ENCODE data around the gene AFAP1L2.
"Not testable (repeated sequence)": the region's sequence is repeated elsewhere in the genome, so short reads cannot be mapped to it uniquely, and the experiment has no call there.

AFAP1L2 gene

GRCh38 chr10:114349522-114350215, 54.6 kb downstream of the AFAP1L2 start:
- Histone ChIP-seq H2AFZ (ENCODE audit: low read length, unreplicated experiment) (no peak overlapping the region), H3K36me3 (ENCODE audit: insufficient read depth, low read length) (no peaks in the 10 kb centered on the region), H3K27me3 (ENCODE audit: insufficient read depth, low read length) (peaks cover 9% of the 10 kb centered on the region; the same call in 1 of the 2 replicates), H3K4me1 (ENCODE audit: control insufficient read depth, insufficient read depth, low read length, unreplicated experiment) (no peaks in the 10 kb centered on the region), H3K4me3 (ENCODE audit: low read depth, low read length) (no peak overlapping the region), H3K27ac (ENCODE audit: low read depth, low read length) (no peak overlapping the region), H3K79me2 (ENCODE audit: control insufficient read depth, insufficient read depth, low read length, unreplicated experiment) (no peaks in the 10 kb centered on the region)

GRCh38 chr10:114349071-114349470, 55.2 kb downstream of the AFAP1L2 start:
- not testable (repeated sequence) for H3K4me1 ChIP-seq (ENCODE audit: control insufficient read depth, insufficient read depth, low read length, unreplicated experiment); H3K27me3 ChIP-seq (ENCODE audit: insufficient read depth, low read length); H3K36me3 ChIP-seq (ENCODE audit: insufficient read depth, low read length); H3K4me3 ChIP-seq (ENCODE audit: low read depth, low read length); H3K79me2 ChIP-seq (ENCODE audit: control insufficient read depth, insufficient read depth, low read length, unreplicated experiment); H2AFZ ChIP-seq (ENCODE audit: low read length, unreplicated experiment); H3K27ac ChIP-seq (ENCODE audit: low read depth, low read length)

- H3K36me3 ChIP-seq (ENCODE audit: insufficient read depth, low read length): no peaks in the 10 kb centered on the region
- H3K4me1 ChIP-seq (ENCODE audit: control insufficient read depth, insufficient read depth, low read length, unreplicated experiment): no peaks in the 10 kb centered on the region
- no peak overlapping the region for H3K27ac ChIP-seq (ENCODE audit: low read depth, low read length)
- no peak overlapping the region for H3K4me3 ChIP-seq (ENCODE audit: low read depth, low read length)
- no peaks in the 10 kb centered on the region for H3K79me2 ChIP-seq (ENCODE audit: control insufficient read depth, insufficient read depth, low read length, unreplicated experiment)
- H2AFZ ChIP-seq (ENCODE audit: low read length, unreplicated experiment): no peak overlapping the region
- H3K27me3 ChIP-seq (ENCODE audit: insufficient read depth, low read length): peaks cover 9% of the 10 kb centered on the region; the same call in 1 of the 2 replicates
These were observed 56.5 kb downstream of the AFAP1L2 start for GRCh38 chr10:114347791-114348190.

- peaks cover 9% of the 10 kb centered on the region; the same call in 1 of the 2 replicates for H3K27me3 ChIP-seq (ENCODE audit: insufficient read depth, low read length)
- no peaks in the 10 kb centered on the region for H3K79me2 ChIP-seq (ENCODE audit: control insufficient read depth, insufficient read depth, low read length, unreplicated experiment)
- H3K36me3 ChIP-seq (ENCODE audit: insufficient read depth, low read length): no peaks in the 10 kb centered on the region
- no peak overlapping the region for H2AFZ ChIP-seq (ENCODE audit: low read length, unreplicated experiment)
- no peaks in the 10 kb centered on the region for H3K4me1 ChIP-seq (ENCODE audit: control insufficient read depth, insufficient read depth, low read length, unreplicated experiment)
- H3K27ac ChIP-seq (ENCODE audit: low read depth, low read length): no peak overlapping the region
- no peak overlapping the region for H3K4me3 ChIP-seq (ENCODE audit: low read depth, low read length)
These were observed 57.1 kb downstream of the AFAP1L2 start for GRCh38 chr10:114347241-114347640.

- Histone ChIP-seq H3K36me3 (ENCODE audit: insufficient read depth, low read length) (no peaks in the 10 kb centered on the region), H3K4me3 (ENCODE audit: low read depth, low read length) (no peak overlapping the region), H3K27ac (ENCODE audit: low read depth, low read length) (no peak overlapping the region), H3K27me3 (ENCODE audit: insufficient read depth, low read length) (peaks cover 9% of the 10 kb centered on the region; the same call in 1 of the 2 replicates), H2AFZ (ENCODE audit: low read length, unreplicated experiment) (no peak overlapping the region), H3K79me2 (ENCODE audit: control insufficient read depth, insufficient read depth, low read length, unreplicated experiment) (no peaks in the 10 kb centered on the region), H3K4me1 (ENCODE audit: control insufficient read depth, insufficient read depth, low read length, unreplicated experiment) (no peaks in the 10 kb centered on the region)
These were observed 57.9 kb downstream of the AFAP1L2 start for GRCh38 chr10:114346176-114347031.

- Histone ChIP-seq H3K36me3 (ENCODE audit: insufficient read depth, low read length) (no peaks in the 10 kb centered on the region), H3K27me3 (ENCODE audit: insufficient read depth, low read length) (peaks cover 9% of the 10 kb centered on the region; the same call in 1 of the 2 replicates), H3K27ac (ENCODE audit: low read depth, low read length) (no peak overlapping the region), H3K4me3 (ENCODE audit: low read depth, low read length) (no peak overlapping the region), H2AFZ (ENCODE audit: low read length, unreplicated experiment) (no peak overlapping the region), H3K79me2 (ENCODE audit: control insufficient read depth, insufficient read depth, low read length, unreplicated experiment) (no peaks in the 10 kb centered on the region), H3K4me1 (ENCODE audit: control insufficient read depth, insufficient read depth, low read length, unreplicated experiment) (no peaks in the 10 kb centered on the region)
These were observed 58.6 kb downstream of the AFAP1L2 start for GRCh38 chr10:114345701-114346100.

GRCh38 chr10:114343623-114344505, 60.4 kb downstream of the AFAP1L2 start:
- no peaks in the 10 kb centered on the region for H3K4me1 ChIP-seq (ENCODE audit: control insufficient read depth, insufficient read depth, low read length, unreplicated experiment)
- no peak overlapping the region for H3K27ac ChIP-seq (ENCODE audit: low read depth, low read length)
- no peak overlapping the region for H2AFZ ChIP-seq (ENCODE audit: low read length, unreplicated experiment)
- no peaks in the 10 kb centered on the region for H3K36me3 ChIP-seq (ENCODE audit: insufficient read depth, low read length)
- no peaks in the 10 kb centered on the region for H3K27me3 ChIP-seq (ENCODE audit: insufficient read depth, low read length)
- no peak overlapping the region for H3K4me3 ChIP-seq (ENCODE audit: low read depth, low read length)
- H3K79me2 ChIP-seq (ENCODE audit: control insufficient read depth, insufficient read depth, low read length, unreplicated experiment): no peaks in the 10 kb centered on the region

- H3K27me3 ChIP-seq (ENCODE audit: insufficient read depth, low read length): no peaks in the 10 kb centered on the region
- H3K27ac ChIP-seq (ENCODE audit: low read depth, low read length): no peak overlapping the region
- no peaks in the 10 kb centered on the region for H3K79me2 ChIP-seq (ENCODE audit: control insufficient read depth, insufficient read depth, low read length, unreplicated experiment)
- H3K4me1 ChIP-seq (ENCODE audit: control insufficient read depth, insufficient read depth, low read length, unreplicated experiment): no peaks in the 10 kb centered on the region
- no peak overlapping the region for H2AFZ ChIP-seq (ENCODE audit: low read length, unreplicated experiment)
- no peaks in the 10 kb centered on the region for H3K36me3 ChIP-seq (ENCODE audit: insufficient read depth, low read length)
- no peak overlapping the region for H3K4me3 ChIP-seq (ENCODE audit: low read depth, low read length)
These were observed 61.3 kb downstream of the AFAP1L2 start for GRCh38 chr10:114342976-114343375.

- H3K79me2 ChIP-seq (ENCODE audit: control insufficient read depth, insufficient read depth, low read length, unreplicated experiment): no peaks in the 10 kb centered on the region
- no peak overlapping the region for H2AFZ ChIP-seq (ENCODE audit: low read length, unreplicated experiment)
- no peaks in the 10 kb centered on the region for H3K36me3 ChIP-seq (ENCODE audit: insufficient read depth, low read length)
- no peaks in the 10 kb centered on the region for H3K27me3 ChIP-seq (ENCODE audit: insufficient read depth, low read length)
- no peak overlapping the region for H3K4me3 ChIP-seq (ENCODE audit: low read depth, low read length)
- no peak overlapping the region for H3K27ac ChIP-seq (ENCODE audit: low read depth, low read length)
- no peaks in the 10 kb centered on the region for H3K4me1 ChIP-seq (ENCODE audit: control insufficient read depth, insufficient read depth, low read length, unreplicated experiment)
These were observed 63.5 kb downstream of the AFAP1L2 start for GRCh38 chr10:114340816-114341215.

All from ACC112 (cell line).